HL-60/S4 treated with retinoic acid at 250 ng/mL for 4 days and 3 days (cell line): ENCODE measurements around the gene ASB5.

Experiments used
- in situ Hi-C: fragments of 300-500 bp; cut with MboI; formaldehyde crosslinking; loops from 2 replicates; pipeline ENCODE4 v1.7.0; 2022; ENCODE audit warnings: low sequenced_read_pairs

Gene ASB5

DNA sequence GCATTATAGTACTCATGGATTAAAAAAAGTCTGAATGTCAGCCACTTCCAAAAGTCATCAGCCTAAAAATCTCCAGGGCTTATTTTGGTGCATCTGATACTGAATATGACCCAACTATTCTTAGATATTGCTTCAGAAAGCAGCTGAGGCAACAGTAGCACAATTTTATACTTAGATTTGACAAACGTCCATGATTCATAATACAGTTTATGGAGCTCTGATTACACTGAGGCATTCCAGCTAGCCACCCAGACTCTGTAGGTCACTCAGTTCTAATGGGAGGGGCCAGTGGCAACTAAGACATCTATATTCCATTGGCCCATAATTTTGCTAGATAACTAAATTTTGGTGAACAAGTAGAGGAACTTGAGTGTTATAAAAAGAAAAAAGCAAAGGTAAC, 84.0 kb downstream of the ASB5 start:
- in situ Hi-C loops: no loop called here
